T-helper 2 cell (primary cell): Measurements from ENCODE around the gene FANCC.

Experiments
- DNase-seq, 5 experiments: peaks; one replicate each; pipeline versions ENCODE4 v3.0.0 to v3.0.0-alpha.2; 2012 to 2022

FANCC gene

DNA sequence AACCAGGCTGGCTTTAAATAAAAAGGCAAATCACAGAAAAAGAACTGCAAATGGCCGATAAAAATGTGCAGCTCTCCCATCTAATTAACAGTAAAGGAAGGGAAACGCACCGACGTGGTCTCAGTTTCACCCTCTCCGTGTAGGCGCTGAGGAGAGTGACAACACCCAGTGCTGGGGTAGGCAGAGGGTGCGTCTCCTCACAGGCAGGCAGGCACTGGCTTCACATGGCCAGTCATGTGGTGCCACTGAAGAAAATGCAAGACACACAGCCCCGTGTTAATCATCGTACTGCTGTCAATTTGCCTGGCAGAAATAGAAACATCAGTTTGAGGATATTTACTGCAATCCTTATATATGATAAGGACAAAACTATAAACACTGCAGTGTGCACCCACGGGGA is 178.4 kb downstream of the FANCC start:
- DNase-seq: no peak

DNA sequence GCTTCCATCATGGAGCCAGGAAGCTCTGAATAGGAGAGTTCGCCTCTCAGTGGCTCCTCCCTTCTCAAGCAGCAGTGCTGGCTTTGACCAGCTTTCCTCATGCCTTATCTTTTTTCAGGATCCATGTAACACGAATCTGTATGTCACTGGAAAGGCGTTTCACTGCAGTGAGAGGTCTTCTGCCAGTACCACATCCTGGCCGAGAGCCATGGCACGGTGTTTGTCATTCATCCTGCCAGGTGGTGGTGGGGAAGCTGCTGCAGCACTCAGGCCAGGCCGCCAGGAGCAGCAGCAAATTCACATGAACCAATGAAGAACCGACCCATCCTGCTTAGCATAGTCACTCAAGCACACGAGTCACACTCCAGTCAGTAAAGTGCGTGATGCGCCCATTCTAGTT is 179.0 kb downstream of the FANCC start:
- DNase-seq: no peak

DNA sequence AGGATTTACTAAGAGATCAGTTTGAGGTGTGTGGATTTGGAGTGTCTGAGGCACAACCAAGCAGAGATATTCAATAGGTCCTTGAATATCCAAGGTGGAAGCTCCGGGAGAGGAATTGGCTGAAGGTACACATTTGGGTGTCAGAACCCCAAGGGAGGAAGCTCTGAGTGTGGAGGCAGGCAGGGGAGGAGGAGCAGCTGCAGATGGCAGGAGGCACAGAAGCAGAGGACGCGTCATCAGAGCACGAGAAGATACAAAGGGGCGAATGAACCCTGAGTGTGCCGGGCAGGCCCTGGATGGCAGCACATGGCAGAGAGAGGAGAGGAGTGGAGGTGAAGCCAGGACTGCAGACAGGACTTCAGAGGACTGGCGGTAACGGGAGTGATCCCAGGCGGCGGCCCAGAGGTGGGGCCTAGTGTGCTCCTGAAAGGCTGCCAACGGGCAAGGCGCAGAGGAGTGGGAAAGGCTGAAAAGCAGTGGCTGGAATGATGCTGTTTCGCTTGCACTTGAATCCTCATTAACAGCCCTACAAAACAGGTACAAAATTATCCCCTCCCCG is 179.8 kb downstream of the FANCC start:
- no peak for DNase-seq

DNA sequence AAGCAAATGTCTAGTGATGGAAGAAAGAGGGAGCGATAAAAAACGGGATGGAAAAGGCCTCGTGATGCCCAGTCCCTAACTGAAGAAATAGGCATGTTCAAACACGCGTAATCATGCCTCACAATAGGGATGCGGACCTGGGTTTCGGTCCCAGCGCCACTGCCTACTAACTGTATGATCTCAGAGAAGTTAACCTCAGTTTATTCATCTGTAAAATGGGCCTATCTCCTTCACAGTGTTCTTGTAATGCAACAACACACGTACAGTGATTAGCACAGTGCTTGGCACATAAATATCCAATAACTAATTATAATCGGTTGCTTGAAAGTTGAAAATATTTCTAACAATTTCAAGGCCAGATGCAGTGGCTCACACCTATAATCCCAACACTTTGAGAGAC is 181.8 kb downstream of the FANCC start:
- no peak for DNase-seq

DNA sequence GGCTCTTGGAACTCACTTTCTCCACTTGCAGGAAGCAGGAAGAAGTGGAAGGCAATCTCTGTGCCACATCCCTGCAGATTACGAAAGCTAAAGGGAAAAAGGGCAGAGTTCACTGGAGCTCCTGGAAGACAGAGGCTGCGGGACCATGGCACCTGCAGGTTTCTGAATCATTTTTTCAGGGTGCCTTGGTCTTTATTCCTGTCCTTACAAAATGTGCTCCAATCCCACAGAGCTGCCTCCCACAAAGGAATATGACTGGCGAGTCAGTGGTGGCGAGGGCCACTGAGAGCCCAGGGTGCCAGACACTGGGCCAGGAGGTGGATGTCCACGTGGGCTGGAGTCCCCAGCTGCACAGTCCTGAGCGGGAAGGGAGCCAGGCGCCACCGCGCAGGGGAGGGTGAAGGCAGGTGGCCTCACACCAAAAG is 183.0 kb downstream of the FANCC start:
- no peak for DNase-seq

DNA sequence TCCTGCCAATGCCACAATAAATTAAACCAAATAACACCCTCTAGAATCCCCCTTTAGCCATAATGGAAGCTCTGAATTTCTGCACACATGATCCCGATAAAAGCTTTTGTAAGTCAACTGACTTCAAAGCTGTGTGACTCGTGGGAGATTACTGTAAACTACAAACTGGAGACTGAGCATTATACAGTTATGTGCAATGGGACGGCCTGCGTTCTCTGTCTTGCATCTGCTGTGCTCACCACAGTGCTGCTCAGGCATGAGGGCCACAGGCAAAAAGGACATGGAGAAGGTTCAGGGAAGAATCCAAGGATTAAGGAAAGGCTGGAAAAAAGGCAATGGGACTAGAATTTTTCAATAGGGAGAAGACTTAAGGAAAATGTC is 184.2 kb downstream of the FANCC start:
- no peak for DNase-seq

DNA sequence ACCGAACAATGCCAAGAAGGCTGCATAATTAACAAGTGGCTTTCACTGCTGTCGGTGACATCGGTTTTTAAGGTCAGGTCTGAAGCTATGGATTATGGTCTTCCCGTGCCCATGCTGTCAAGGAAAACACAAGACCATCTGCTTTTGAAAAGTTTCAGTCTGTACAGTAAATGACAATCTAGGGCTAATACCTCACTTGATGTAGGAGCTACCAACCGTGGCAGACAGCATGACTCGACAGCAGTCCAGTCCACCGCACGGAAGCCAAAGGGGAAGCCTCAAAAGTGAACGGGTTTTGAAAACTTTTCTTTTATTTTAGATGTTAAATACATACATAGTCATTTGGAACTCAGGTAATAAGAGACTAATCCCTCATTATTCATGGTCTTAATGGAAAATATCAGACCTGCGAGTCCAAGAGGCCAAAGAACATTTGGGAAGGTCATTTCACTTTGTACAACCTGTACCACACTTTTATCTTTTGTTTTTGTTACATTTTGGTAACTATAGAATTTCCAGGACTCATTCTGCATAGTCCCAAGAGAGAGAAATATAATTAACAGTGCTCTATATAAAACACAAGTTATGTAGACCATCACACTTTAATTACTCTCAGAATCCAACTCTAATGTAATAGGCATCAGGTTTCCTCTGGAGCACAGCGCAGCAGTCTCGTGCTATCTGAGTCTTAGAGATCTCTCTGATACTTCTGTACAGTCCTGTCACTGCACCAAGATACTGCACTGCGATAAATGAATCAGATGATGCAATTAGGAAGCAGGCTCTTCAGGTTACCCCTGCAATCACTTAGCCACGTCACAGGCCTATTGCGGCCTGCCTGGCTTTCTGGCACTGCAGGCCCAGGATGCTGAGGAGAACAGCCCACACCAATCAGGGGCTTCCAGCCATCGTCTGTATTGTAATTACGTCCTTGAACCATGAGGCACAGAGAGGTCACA is 184.9 kb downstream of the FANCC start:
- DNase-seq: no peak

DNA sequence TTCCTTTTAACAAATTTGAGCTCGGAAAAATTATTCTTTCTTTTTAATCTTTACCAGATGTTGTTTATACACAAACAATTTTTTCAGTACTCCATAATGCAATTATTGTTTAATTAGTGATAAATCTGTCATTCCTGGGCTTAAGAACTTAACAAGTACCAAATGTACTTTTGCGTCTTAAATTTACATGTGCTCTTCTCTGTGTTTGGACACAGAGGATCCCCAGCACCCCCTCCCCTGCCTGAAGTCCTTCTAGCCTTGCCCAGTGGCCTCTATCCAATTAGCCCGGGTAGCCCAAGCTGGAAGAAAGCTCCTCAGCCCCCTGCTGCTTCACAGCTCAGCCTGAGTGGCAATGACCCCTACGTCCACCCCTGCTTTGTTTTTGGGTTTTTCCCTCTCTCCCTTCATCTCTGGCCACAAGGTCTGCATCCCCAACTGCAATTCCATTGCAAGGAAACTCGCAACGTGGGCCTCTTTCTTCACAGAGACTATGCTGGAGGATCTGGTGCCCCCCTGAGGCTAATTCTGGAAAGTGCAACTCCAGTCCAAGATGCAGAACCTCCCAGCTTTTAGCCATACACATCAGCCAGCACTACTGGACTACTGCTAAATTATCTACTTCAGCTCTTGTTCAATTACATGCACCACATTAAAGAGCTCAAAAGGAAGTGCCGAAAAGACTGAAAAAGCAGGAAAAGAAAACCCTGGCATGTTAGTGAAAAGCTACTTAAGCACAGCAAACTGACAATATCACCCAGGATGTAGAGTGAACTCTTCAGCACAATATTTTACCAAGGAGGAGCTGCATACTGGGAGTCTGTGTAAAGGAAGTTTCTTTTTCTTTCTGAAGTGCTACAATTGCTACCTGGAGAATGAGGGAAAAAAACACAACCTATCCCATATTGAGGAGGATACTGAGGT is 186.2 kb downstream of the FANCC start:
- peak in 3 of 5 experiments; percentile 12 to 42 (median 24) for DNase-seq

DNA sequence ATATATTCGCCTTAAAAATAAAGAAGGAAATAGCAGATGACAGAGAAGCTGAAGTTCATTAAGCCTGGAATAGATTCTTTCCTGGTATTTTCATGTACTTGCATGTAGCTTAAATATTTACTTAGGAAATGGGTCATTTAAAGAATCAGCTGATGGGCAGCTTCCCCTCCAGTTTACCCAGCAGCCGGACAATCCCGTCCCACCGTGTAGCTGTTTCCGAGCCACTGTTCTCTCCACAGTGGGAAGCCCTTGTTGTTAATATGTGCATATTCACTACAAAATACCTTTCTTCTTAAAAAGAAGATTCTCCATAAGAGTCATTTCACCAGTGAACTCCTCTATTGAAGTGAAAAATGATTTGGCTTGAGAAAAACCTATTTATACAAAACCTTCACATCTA is 187.0 kb downstream of the FANCC start:
- no peak for DNase-seq

DNA sequence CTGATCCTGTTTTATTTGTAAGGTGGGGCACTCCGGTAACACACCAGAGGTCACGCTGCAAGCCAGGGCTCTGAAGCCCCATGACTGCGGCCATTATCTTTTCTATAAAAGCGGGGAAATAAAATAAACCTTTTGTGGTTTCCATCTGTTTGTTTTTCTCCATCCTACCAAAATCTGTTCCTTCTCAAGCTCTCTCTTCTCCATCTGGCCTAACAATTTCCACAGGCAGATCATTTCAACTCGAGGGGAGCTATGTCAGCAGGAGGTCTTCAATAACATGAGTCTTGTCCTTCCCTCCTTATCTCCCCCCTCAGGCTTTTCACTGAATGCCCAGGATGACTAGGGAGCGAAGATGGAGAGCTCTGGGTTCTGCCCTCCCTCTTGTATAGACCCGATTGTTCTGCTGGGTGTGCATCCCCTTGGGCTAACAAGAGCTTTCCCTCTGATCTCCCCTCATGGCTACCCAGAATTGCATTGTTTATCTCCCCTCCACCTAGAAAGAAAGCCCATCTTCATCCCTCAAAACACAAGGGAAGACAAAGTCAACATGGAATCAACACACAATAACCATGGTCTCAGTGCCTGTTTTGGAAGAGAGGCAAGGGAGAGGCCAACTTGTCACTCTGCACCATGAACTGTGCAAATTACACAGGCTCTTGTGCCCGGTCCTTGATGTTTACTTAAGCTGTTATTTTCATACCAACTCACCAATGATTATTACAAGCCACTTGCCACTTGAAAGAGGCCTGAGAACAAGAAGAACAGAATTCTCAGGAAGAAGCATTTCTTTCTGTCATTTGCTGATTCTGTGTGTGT is 187.8 kb downstream of the FANCC start:
- no peak for DNase-seq

DNA sequence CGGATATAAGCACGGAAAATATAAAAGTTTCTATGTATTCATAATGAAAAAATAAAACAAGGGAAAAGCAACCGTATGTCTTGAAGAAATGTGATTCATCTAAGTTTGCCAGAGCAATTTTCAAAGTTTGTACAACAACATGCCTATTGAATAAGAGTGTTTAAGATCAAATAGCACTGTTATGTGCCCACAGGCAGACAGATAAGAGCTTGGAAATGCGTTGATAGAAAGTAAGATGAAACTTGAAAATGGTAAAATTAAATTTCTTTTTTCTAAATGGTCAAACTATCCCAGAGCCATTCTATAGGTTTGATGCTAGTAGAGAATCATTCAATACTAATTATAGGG is 189.4 kb downstream of the FANCC start:
- no peak for DNase-seq

DNA sequence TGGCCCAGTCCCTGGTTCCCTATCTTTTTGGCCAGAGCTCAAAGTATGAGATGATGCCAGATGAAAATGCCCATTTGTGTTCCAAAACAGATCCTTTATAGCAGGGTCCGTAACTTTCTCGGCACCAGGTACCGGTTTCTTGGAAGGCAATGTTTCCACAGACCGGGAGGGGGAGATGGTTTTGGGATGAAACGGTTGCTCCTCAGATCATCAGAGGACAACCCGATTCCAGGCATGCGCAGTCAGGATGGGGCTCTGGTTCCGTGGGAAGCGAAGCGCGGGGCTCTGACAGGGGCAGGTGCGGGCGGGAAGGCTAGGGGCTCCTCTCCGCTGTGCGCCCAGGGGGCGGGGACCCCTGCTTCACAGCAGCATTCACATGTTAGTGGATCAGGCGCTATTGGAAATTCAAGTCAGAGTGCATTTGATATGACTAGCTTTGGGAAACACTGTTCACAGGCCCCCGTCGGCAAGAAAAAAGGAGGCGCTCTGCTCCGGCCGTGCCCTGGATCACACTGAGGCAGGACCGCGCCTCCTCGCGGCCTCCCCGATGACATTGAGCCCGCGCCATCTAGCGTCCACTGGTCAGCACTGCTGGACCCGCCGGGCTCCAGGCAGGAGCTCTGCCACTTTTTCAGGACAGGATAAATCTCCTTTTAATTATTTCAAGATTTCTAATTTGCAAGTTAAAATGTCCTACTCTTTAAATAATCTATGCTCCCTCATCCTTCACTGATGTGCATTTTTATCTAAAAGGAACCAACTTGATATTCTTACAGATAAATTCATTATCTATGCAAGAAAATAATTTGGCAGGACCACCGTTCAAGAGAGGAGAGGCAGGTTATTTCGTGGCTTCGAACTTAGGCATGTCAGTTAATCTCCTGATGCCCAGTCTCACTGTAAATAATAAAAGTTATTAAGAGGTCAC is 190.0 kb downstream of the FANCC start:
- DNase-seq: peak; percentile 15 to 74 (median 46)

DNA sequence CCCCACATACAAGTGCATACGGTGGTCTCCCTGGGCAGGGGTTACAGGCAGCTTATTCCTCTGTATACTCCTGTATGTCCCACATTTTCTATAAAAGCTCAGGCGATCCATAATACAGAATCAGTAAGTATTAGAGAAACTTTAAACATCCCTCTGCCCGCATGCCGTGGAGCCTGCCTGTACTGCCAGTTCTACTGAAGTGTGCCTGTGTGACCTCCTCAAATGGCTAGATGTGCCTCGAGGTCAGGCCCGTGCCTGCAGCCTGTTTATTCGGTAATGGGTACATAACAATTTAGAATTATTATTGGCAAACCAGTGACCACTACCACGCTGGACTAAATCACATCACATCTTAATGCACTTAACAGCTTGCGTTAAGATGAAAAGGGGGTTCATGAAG is 190.8 kb downstream of the FANCC start:
- DNase-seq: no peak

DNA sequence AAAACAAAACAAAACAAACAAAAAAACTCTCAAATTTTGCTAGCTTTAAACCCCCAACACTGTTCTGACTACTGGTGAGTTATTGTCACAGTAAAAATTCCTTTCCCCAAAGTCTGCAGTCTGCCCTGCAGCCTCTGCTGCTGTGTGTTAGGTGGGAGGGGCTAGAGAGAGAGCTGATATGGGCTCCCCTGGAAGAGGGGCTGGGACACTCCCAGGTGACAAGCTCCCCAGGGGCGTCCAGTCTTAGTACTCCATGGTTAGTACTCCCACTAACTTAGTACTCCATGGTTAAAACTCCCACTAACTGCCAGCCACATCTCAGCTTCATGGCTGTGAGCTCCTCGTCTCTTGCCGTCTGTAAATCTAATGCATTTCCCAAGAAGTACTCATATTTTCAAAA is 191.9 kb downstream of the FANCC start:
- no peak for DNase-seq

DNA sequence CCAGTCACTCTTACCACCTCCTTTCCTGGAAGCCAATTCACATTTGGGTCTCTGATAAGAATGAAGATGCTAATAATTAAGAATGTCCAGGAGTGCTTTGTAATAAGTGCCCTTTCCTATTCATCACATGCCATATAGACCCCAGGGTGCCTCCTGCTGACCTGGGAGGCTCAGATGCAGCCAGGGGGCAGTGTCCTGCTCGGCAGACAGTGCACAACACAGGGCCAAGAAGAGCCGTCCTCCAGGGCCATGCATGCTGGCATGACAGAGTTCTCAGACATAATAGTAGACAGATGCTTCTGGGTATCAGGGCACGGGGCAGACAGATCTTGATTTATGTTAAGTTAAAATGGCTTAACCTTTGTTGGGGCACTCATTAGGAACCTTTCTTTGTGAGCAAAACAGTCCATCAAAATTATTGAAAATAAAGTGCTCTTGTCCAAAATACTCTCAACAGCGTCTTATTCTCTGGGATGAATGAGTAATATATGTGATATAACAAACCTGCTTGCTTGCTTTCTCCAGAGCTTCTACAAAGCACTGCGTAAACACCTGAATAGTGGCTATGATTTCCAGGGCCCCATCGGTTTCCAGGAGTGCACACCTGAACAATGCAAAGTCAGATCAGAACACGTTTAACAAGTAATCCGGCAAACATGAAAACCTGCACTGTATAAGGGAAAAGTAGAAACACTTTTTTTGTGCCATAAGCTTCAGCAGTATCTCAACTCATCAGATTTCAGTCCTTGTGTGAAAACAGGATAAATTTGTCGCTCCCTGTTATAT is 192.7 kb downstream of the FANCC start:
- DNase-seq: no peak

DNA sequence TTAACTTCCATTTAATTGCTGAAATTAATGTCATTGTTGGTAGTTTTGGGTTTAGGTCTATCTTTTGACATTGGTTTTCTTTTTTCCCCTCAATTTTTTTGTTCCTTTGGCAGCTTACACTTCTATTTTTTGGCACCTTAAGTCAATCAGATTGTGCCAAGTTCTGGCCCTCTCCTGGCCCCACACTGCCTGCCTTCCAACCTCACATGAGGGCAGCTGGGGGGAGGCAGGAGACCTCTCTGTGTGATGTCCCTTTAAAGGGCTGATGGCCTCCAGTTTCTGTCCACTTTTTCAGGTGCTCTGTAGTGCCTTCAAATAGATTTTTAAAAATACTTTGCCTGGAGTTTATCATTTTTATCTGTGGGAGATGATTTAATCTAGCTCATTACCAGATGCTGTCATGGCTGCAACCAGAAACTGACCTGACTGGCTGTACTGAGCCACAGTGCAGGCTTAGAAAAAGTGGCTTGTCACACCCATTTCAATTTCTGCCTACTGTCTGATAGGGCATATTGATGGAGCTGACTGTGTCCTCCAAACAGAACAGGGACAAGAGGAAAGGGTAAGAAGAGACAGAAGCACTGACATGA is 196.6 kb downstream of the FANCC start:
- DNase-seq: no peak

DNA sequence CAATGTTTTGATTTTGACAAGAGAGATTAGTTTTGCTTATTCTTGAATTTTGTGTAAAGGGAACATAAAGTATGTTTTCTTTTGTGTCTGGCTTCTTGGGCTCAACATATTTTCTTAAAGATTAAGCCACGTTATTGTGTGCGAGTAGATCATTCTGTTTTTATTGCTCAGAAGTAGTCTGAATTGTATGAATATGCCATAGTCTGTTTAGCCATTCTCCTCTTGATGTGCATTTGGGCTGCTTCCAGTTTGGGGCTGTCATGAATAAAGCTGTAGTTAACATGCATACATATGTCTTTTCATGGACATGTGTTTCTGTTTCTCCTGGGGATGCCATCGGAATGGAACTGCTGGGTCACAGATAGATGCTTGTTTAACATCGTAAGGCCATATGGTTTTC is 198.9 kb downstream of the FANCC start:
- no peak for DNase-seq

DNA sequence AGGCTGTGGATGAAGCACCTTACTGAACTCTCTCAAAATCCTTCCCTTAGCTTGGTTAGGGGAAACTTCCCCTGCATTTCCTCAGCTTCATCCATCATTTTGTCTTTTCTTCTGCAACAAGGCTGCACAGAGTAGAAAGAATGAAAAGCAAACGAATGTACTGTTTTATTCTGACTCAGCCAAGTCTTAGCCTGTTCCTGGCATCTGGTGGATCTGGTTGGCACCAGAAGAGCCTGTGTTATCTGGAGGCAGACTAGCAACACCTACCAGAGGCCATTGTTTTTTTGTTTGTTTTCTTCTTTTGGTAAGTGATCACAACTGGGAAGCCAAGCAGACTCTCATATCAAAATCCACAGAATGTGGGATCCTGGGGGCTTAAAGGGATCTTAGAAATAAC is 200.7 kb downstream of the FANCC start:
- no peak for DNase-seq

DNA sequence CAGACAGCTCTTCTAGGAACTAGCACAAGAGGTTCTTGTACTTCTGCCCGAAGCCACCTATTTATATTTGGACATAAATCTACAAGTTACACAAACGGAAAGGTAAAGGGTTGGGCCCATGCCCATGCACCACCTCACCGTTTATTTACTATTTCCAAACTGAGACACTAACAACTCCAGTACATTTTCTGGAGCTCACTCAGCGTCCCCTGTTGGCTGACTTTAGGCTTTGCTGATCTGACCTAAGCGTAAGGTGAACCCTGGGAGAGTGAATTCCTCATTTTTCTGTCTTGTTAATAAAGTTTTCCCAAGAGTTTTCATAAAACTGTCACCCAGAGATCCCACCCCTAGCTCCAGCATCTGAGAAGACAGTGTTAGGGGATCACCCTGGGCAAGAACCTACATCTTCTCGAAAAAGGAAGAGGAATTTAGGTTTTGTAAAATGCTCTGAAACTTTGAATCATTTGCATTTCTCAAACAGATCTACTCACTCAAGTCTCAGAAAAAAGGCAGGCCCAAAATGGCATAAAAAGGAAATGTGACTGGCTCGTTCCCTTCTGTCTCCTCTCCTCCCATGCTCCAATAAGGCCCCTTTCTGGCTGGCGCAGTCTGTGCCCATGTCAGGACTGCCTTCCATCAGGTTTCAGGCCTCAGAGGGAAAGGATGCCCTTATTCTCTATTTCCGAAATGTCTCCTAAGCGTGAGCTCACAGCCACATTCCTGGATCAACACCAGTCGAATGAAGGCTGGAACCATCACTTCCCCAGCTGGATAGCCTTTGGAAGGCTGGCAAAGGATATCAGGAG is 201.3 kb downstream of the FANCC start:
- DNase-seq: no peak
